T-helper 17 cell (primary cell): Measurements from ENCODE around the gene PELI2. TPM values are rescaled to one million over a fixed set of nuclear protein-coding genes. Genes with fewer than 3 reads are reported as not detected.

ENCODE experiments used
- ATAC-seq: fragments of 150-1000 bp; cut with Tn5 transposase; 2 replicates; pipeline ENCODE4 v1.10.0; 2021; ENCODE audit warnings: mild to moderate bottlenecking, moderate library complexity
- DNase-seq, 3 donors: peaks; one replicate each; pipeline versions ENCODE4 v3.0.0 to v3.0.0-alpha.2; 2020 to 2021
- H3K9me3 ChIP-seq: one replicate; pipeline ENCODE4 v1.7.0; 2013; ENCODE audit warnings: low read length, mild to moderate bottlenecking; ENCODE audit not compliant: control insufficient read depth, poor library complexity, severe bottlenecking
- H3K27ac Mint-ChIP-seq: one replicate; pipeline ENCODE4 v1.8.0; 2022; ENCODE audit warnings: mild to moderate bottlenecking, moderate library complexity, mixed read lengths
- H3K27me3 Mint-ChIP-seq: one replicate; pipeline ENCODE4 v1.8.0; 2022; ENCODE audit warnings: mixed read lengths
- H3K36me3 Mint-ChIP-seq: one replicate; pipeline ENCODE4 v1.8.0; 2022; ENCODE audit warnings: low read depth, mixed read lengths
- H3K4me1 Mint-ChIP-seq: one replicate; pipeline ENCODE4 v1.8.0; 2022; ENCODE audit warnings: mild to moderate bottlenecking, mixed read lengths
- H3K4me3 Mint-ChIP-seq: one replicate; pipeline ENCODE4 v1.8.0; 2022; ENCODE audit warnings: mild to moderate bottlenecking, moderate library complexity, mixed read lengths
- total RNA-seq, 4 donors: library from RNA in 2 of 4; stranded (reverse) in 2 of 4; gene quantifications; one replicate each; pipeline ENCODE4 v1.2.3 and lab custom pipeline; 2022 to 2026

Gene PELI2
- total RNA-seq, 2 donors from 2014 or later: 11.2 to 26.3 TPM

- ATAC-seq (no peak), DNase-seq (no peak)
- Mint-ChIP-seq H3K36me3 (no peaks in the 10 kb centered on the region), H3K27ac (no peak overlapping the region), H3K4me1 (peaks cover 25% of the 10 kb centered on the region), H3K4me3 (no peak overlapping the region), H3K27me3 (peaks cover 33% of the 10 kb centered on the region)
- H3K9me3 ChIP-seq: no peaks in the 10 kb centered on the region
Observed at GRCh38 chr14:56137453-56137807, 19.2 kb downstream of the PELI2 start.

- H3K9me3 ChIP-seq: no peaks in the 10 kb centered on the region
- ATAC-seq: no peak
- Mint-ChIP-seq H3K27me3 (peaks cover 33% of the 10 kb centered on the region), H3K27ac (no peak overlapping the region), H3K36me3 (no peaks in the 10 kb centered on the region), H3K4me3 (no peak overlapping the region), H3K4me1 (peaks cover 22% of the 10 kb centered on the region)
- DNase-seq: no peak
Observed at GRCh38 chr14:56137849-56138248, 19.6 kb downstream of the PELI2 start.

- no peak overlapping the region for H3K27ac Mint-ChIP-seq
- peaks cover 16% of the 10 kb centered on the region for H3K4me1 Mint-ChIP-seq
- no peak overlapping the region for H3K4me3 Mint-ChIP-seq
- DNase-seq (no peak), ATAC-seq (no peak)
- H3K27me3 Mint-ChIP-seq: peaks cover 29% of the 10 kb centered on the region
- H3K9me3 ChIP-seq: no peaks in the 10 kb centered on the region
- no peaks in the 10 kb centered on the region for H3K36me3 Mint-ChIP-seq
Observed at GRCh38 chr14:56138928-56139327, 20.7 kb downstream of the PELI2 start.

- H3K4me3 Mint-ChIP-seq: no peak overlapping the region
- H3K27me3 Mint-ChIP-seq: peaks cover 15% of the 10 kb centered on the region
- no peaks in the 10 kb centered on the region for H3K9me3 ChIP-seq
- peaks cover 20% of the 10 kb centered on the region for H3K4me1 Mint-ChIP-seq
- ATAC-seq (no peak), DNase-seq (no peak)
- no peaks in the 10 kb centered on the region for H3K36me3 Mint-ChIP-seq
- H3K27ac Mint-ChIP-seq: no peak overlapping the region
Observed at GRCh38 chr14:56142314-56142713, 24.1 kb downstream of the PELI2 start.

- Mint-ChIP-seq H3K4me1 (peaks cover 21% of the 10 kb centered on the region), H3K27ac (no peak overlapping the region), H3K4me3 (no peak overlapping the region), H3K36me3 (no peaks in the 10 kb centered on the region), H3K27me3 (peaks cover 12% of the 10 kb centered on the region)
- ATAC-seq: no peak
- H3K9me3 ChIP-seq: no peaks in the 10 kb centered on the region
- no peak for DNase-seq
Observed at GRCh38 chr14:56143025-56143424, 24.8 kb downstream of the PELI2 start.

GRCh38 chr14:56144176-56144575, 26.0 kb downstream of the PELI2 start:
- no peak for DNase-seq
- Mint-ChIP-seq H3K27me3 (peaks cover 6% of the 10 kb centered on the region), H3K4me1 (peaks cover 25% of the 10 kb centered on the region), H3K4me3 (no peak overlapping the region), H3K36me3 (no peaks in the 10 kb centered on the region), H3K27ac (no peak overlapping the region)
- no peaks in the 10 kb centered on the region for H3K9me3 ChIP-seq
- no peak for ATAC-seq

- peaks cover 27% of the 10 kb centered on the region for H3K4me1 Mint-ChIP-seq
- H3K36me3 Mint-ChIP-seq: no peaks in the 10 kb centered on the region
- no peak overlapping the region for H3K4me3 Mint-ChIP-seq
- DNase-seq (no peak), ATAC-seq (no peak)
- no peak overlapping the region for H3K27ac Mint-ChIP-seq
- H3K27me3 Mint-ChIP-seq: peaks cover 2% of the 10 kb centered on the region
- H3K9me3 ChIP-seq: no peaks in the 10 kb centered on the region
Observed at GRCh38 chr14:56145181-56145769, 27.1 kb downstream of the PELI2 start.

GRCh38 chr14:56145965-56146364, 27.8 kb downstream of the PELI2 start:
- Mint-ChIP-seq H3K36me3 (no peaks in the 10 kb centered on the region), H3K4me1 (peaks cover 27% of the 10 kb centered on the region), H3K4me3 (peak overlapping the region; percentile 8), H3K27ac (no peak overlapping the region), H3K27me3 (no peaks in the 10 kb centered on the region)
- DNase-seq (no peak), ATAC-seq (no peak)
- H3K9me3 ChIP-seq: no peaks in the 10 kb centered on the region

GRCh38 chr14:56147449-56147848, 29.2 kb downstream of the PELI2 start:
- H3K36me3 Mint-ChIP-seq: no peaks in the 10 kb centered on the region
- H3K4me3 Mint-ChIP-seq: no peak overlapping the region
- H3K9me3 ChIP-seq: no peaks in the 10 kb centered on the region
- H3K27ac Mint-ChIP-seq: no peak overlapping the region
- DNase-seq (no peak), ATAC-seq (no peak)
- H3K4me1 Mint-ChIP-seq: peaks cover 33% of the 10 kb centered on the region
- H3K27me3 Mint-ChIP-seq: no peaks in the 10 kb centered on the region

GRCh38 chr14:56147986-56148901, 30.0 kb downstream of the PELI2 start:
- ATAC-seq: peak; percentile 30
- H3K9me3 ChIP-seq: no peaks in the 10 kb centered on the region
- peak overlapping the region; percentile 75 for H3K27ac Mint-ChIP-seq
- H3K27me3 Mint-ChIP-seq: no peaks in the 10 kb centered on the region
- H3K36me3 Mint-ChIP-seq: no peaks in the 10 kb centered on the region
- peaks cover 33% of the 10 kb centered on the region for H3K4me1 Mint-ChIP-seq
- DNase-seq: no peak
- H3K4me3 Mint-ChIP-seq: no peak overlapping the region

GRCh38 chr14:56149151-56149550, 30.9 kb downstream of the PELI2 start:
- H3K27ac Mint-ChIP-seq: peak overlapping the region; percentile 75
- DNase-seq (no peak), ATAC-seq (no peak)
- H3K27me3 Mint-ChIP-seq: no peaks in the 10 kb centered on the region
- peaks cover 33% of the 10 kb centered on the region for H3K4me1 Mint-ChIP-seq
- no peaks in the 10 kb centered on the region for H3K9me3 ChIP-seq
- no peaks in the 10 kb centered on the region for H3K36me3 Mint-ChIP-seq
- H3K4me3 Mint-ChIP-seq: no peak overlapping the region

- Mint-ChIP-seq H3K36me3 (no peaks in the 10 kb centered on the region), H3K27me3 (no peaks in the 10 kb centered on the region), H3K4me3 (no peak overlapping the region), H3K4me1 (peaks cover 37% of the 10 kb centered on the region), H3K27ac (no peak overlapping the region)
- ATAC-seq: no peak
- DNase-seq: no peak
- no peaks in the 10 kb centered on the region for H3K9me3 ChIP-seq
Observed at GRCh38 chr14:56149995-56150394, 31.8 kb downstream of the PELI2 start.

GRCh38 chr14:56150645-56151345, 32.6 kb downstream of the PELI2 start:
- DNase-seq (no peak), ATAC-seq (peak; percentile 33)
- Mint-ChIP-seq H3K27me3 (no peaks in the 10 kb centered on the region), H3K27ac (no peak overlapping the region), H3K4me3 (peak overlapping the region; percentile 34), H3K36me3 (no peaks in the 10 kb centered on the region), H3K4me1 (peaks cover 37% of the 10 kb centered on the region)
- H3K9me3 ChIP-seq: no peaks in the 10 kb centered on the region
